Stimulated activated CD8-positive, alpha-beta memory T cell treated with anti-CD3 and anti-CD28 coated beads, Interleukin-15, amount 100 ng/mL, for 24 hours (primary cell): Measurements from ENCODE around the gene TP53AIP1.
"Not testable (repeated sequence)": the region's sequence is repeated elsewhere in the genome, so short reads cannot be mapped to it uniquely, and the experiment has no call there.

Source experiments
- DNase-seq: peaks from one replicate; pipeline ENCODE4 v3.0.0-alpha.2; 2020; ENCODE audit warnings: low read depth

Gene TP53AIP1

GRCh38 chr11:128924510-128925249 lies 18.0 kb downstream of the TP53AIP1 start:
- no peak for DNase-seq

- DNase-seq, result no peak
Measured at GRCh38 chr11:128924104-128924503, 18.6 kb downstream of the TP53AIP1 start.

DNA sequence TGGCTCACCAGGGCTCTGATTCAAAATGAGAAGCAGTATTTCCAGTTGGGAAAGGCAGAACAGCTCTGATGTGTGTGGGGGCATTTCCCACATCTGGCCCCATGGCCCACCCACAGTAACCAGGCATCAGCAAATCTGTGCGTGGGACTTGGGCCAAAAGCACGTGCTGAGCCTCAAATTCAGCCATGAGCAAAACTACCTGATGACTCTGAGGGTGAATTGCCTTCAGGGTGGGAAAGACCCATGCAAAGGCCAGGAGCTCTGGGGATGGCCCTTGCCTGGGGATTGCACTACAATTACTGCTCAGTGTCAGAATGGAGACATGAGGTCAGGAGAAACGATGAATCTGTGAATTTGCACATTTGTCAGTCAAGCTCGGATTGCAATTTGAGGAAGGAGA lies 20.9 kb downstream of the TP53AIP1 start:
- DNase-seq, result no peak

DNA sequence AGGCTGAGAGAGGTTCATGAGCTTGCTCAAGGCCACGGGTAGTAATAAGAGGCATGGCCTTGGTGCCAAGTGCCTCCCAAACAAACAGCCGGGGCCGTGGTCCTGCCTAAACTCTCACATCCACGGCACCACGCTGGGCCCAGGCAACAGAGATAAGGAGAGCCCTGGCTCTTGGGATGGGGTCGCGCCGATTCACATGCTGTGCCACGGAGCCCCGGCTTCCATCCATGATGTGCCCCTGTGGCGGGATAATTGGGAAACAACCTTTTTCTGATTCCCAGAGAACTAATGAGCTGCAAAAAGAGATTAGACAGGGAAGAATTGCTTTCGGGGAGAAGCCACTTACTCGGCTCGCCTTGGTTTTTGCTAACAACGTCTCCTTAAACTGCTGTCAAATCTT lies 22.0 kb downstream of the TP53AIP1 start:
- no peak for DNase-seq

DNA sequence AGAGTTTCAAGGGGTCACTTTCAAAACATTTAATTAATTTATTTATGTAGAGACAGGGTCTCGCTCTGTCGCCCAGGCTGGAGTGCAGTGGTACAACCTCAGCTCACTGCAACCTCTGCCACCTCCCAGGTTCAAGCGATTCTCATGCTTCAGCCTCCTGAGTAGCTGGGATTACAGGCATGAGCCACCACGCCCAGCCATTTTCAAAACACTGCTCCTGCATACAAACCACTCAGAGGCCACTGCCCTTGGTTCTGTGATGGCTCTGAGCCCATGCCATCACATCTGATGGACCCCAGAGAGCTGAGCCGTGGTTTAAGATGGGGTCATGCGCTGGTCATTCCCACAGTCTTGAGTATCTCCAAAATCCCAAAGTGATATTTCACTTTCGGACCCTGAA lies 23.0 kb downstream of the TP53AIP1 start:
- not testable (repeated sequence) for DNase-seq

- DNase-seq, result no peak
Measured at GRCh38 chr11:128919216-128919615, 23.5 kb downstream of the TP53AIP1 start.

GRCh38 chr11:128917144-128917724 lies 25.4 kb downstream of the TP53AIP1 start:
- DNase-seq, result no peak

GRCh38 chr11:128916681-128917080 lies 26.0 kb downstream of the TP53AIP1 start:
- no peak for DNase-seq

- no peak for DNase-seq
Measured at GRCh38 chr11:128916037-128916572, 26.6 kb downstream of the TP53AIP1 start.

GRCh38 chr11:128915149-128915521 lies 27.5 kb downstream of the TP53AIP1 start:
- no peak for DNase-seq

DNA sequence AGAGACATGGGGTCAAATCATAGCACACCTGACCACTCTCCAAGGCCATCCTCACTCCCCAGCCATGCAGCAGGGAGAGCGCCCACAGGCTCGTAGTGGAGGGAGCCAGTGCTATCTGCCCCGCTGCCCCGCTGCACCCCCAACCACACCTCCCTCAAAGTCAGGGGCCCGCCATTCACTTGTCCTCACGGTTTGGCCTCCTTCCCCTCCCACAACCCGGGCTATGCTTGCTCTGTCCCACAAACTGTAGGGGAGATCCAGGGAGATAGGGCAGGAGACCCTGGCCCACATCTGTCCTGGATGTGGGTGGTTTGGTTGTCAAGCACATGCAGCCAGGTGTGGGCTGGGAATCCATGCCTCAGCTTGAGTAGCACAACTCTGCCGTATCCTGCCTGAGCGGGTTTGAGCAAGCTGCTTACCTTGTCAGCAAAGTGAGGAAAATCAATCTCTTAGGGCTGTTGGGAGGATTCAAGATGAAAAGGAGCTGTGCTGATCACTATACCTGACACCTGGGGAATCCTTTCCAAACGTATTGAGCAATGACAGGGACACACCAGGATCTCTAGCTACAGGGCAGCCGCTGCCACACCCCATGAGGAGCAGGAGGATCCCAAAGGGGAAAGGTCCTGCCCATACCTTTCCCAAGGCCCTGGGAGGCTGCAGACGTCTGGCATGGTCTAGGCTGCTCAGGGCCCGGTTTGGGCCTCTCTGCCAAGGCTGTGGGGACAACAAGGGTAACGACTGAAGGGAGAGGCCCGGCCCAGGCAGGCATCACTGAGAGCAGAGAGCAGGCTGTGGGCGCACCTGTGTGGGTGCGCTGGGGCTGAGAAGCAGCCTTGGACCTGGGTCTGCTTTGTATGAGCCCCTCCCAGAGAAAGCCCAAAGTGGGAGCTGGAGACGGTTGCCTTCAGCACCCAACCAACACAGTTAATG lies 28.2 kb downstream of the TP53AIP1 start:
- no peak for DNase-seq

DNA sequence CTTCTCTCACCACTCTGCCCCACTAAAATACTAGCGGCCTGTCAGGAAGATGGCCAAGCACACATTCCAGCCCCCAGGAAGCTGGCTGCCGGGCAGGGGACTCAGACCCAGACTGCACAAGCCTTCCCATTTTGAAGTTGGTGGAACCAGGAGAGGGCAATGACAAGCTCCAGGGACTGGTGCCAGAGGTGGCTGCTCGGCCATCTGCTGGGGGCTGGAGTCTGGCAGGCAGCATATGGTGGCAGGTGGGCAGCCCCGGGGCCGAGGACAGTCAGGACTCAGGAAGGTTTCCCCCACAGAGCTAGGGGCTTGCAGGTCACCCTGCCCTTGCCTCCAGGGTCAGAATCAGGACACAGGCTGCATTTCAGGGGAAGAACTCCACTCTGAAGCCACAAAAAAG lies 28.9 kb downstream of the TP53AIP1 start:
- DNase-seq, result no peak

DNA sequence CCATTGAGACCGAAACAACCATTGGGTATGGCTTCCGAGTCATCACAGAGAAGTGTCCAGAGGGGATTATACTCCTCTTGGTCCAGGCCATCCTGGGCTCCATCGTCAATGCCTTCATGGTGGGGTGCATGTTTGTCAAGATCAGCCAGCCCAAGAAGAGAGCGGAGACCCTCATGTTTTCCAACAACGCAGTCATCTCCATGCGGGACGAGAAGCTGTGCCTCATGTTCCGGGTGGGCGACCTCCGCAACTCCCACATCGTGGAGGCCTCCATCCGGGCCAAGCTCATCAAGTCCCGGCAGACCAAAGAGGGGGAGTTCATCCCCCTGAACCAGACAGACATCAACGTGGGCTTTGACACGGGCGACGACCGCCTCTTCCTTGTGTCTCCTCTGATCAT lies 31.0 kb downstream of the TP53AIP1 start:
- DNase-seq, result no peak

- DNase-seq, result no peak
Measured at GRCh38 chr11:128911239-128911638, 31.4 kb downstream of the TP53AIP1 start.

DNA sequence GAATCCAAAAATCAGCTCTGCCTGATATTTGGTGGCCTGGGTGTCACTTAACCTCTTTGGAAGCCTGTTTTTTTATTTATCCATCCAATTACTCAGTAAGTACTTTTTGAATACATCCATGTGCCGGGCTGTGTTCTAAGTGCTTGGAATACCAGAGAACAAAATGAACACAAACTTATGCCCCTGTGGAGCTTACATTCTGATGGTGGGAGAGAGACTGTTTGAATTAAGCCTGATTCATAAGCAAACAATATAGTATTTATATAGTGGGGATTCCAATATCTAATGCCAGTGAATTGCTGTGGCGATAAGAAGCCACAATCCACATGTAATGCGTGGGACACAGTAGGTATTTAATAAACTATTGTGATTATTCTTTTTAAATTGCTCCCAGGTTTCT lies 32.1 kb downstream of the TP53AIP1 start:
- no peak for DNase-seq

DNA sequence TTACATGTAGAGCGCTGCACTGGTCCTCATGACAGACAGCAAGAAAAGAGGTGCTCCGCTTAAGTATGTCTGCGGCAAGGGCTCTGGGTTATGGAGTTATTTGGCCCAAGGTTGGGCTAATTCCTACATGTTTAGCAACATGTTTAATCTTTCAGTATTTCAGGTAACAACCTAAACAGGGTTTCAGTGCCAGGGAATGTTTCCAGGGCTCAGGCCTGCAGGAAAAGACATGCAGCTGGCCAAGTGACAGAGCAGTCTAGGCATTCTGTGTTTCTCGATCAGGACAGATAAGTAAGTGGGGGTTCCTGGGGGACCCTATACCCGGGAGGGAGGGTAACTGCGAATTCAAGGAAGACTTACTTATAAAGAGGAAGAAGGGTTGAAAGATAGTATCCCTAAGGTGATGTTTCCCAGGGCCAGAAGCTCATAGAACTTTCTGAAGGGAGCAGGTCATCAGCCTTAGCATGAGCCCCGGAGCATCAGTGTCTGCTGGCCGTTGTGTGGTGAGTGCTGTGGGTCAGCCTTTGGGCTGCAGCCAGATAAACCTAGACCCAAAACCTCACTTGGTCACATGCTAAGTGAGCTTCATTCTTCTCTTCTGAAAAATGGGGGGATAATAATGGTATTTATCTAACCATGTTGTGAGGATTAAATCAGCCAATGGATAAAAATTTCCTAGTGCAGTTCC lies 33.1 kb downstream of the TP53AIP1 start:
- no peak for DNase-seq

DNA sequence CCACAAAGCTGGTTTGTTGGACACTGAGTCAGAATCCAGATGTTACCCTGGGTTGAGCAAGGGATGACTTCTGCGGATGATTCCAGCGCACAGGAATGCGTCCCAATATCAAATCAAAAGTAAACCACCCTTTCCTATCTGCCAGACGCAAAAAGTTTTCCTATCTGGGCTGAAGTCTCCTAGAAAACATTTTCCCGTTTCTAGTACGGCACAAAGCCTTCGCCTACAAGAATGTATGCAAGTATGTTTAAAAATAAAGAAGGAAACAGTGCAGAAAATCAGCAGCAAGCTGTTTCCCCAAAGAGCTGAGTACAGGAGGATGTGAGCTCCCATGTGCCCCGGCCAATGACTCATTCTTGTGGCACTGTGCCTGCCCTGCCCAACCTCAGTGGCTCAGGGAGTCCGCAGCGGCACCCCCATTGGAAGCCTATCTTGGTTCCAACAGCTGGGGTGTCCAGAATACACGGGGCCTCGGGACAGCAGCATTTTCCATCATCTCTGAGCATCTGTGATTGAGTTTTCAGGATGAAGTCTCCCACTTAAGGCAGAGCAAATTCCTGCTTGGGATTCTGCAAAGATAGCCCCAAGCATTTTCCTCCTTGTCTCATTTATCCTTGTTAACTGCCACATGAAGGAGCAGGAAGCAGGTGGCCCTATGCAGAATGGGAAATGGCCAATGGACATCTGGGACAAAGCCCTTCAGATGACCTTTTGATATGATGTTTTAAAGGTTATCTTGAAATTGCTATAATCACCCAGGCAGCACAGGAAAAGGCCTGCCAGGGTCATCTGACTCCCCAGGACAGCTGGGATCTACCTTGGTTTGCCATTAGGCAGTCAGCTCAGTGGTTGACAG lies 34.1 kb downstream of the TP53AIP1 start:
- no peak for DNase-seq

GRCh38 chr11:128907585-128907984 lies 35.1 kb downstream of the TP53AIP1 start:
- DNase-seq, result no peak

DNA sequence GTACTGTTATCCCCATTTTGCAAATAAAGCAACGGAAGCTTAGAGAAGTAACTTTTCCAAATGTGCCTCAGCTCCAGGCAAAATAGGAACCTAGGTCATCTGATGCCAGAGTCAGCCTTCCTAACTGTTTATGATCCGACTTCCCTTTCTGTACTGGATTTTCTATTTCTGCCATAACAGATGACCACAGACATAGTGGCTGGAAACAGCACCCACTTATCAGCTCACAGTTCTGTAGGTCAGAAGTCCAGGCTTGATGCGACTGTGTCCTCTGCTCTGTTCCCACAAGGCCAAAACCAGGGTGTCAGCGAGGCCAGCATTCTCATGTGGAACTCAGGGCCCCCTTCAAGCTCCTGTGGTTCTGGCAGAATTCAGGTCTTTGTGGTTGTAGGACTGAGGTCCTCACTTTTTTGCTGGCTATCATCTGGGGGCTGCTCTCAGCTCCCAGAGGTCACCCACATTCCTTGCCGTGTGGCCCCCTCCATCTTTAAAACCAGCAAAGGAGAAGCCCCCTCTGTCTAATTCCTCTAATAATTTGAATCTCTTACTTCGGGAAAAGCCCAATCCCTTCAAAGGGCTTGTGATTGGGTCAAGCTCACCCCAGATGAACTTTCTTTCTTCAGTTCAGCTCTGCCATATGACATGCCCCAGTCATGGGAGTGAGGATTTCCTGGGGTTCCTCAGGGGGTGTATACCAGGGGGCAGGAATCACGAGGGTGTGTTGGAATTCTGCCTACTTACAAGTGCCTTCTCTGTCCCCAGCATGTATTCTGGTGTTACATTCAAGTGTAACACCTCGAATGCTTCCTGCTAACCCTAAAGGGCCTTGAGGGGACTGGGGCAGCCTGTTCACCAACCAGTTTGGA lies 36.3 kb downstream of the TP53AIP1 start:
- no peak for DNase-seq
